ENCODE results near the gene AMMECR1.
A peak's percentile ranks its signal among the peaks of the same experiment; 100 is the strongest.

- TF ChIP-seq POLR2A (IDR thresholded peaks at IDR 0.05) (no peak), POLR2AphosphoS5 (IDR thresholded peaks at IDR 0.05) (no peak)
- TF ChIP-seq, protein P1, sequence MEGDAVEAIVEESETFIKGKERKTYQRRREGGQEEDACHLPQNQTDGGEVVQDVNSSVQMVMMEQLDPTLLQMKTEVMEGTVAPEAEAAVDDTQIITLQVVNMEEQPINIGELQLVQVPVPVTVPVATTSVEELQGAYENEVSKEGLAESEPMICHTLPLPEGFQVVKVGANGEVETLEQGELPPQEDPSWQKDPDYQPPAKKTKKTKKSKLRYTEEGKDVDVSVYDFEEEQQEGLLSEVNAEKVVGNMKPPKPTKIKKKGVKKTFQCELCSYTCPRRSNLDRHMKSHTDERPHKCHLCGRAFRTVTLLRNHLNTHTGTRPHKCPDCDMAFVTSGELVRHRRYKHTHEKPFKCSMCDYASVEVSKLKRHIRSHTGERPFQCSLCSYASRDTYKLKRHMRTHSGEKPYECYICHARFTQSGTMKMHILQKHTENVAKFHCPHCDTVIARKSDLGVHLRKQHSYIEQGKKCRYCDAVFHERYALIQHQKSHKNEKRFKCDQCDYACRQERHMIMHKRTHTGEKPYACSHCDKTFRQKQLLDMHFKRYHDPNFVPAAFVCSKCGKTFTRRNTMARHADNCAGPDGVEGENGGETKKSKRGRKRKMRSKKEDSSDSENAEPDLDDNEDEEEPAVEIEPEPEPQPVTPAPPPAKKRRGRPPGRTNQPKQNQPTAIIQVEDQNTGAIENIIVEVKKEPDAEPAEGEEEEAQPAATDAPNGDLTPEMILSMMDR (IDR thresholded peaks at IDR 0.05 in 8 of 11, conservative IDR thresholded peaks at IDR 0.05 in 3 of 11), result peak in 9 of 11 experiments; percentile 37 to 65 (median 52)
Measured at GRCh38 chrX:110145854-110146253, 172.0 kb downstream of the AMMECR1 start.
